Measurements from ENCODE around the gene TNFRSF1A.

TNFRSF1A gene

GRCh38 chr12:6336889-6337853 lies 4.7 kb downstream of the TNFRSF1A start:
- peak; percentile 61 for DNase-seq (ENCODE audit: low spot score)

DNA sequence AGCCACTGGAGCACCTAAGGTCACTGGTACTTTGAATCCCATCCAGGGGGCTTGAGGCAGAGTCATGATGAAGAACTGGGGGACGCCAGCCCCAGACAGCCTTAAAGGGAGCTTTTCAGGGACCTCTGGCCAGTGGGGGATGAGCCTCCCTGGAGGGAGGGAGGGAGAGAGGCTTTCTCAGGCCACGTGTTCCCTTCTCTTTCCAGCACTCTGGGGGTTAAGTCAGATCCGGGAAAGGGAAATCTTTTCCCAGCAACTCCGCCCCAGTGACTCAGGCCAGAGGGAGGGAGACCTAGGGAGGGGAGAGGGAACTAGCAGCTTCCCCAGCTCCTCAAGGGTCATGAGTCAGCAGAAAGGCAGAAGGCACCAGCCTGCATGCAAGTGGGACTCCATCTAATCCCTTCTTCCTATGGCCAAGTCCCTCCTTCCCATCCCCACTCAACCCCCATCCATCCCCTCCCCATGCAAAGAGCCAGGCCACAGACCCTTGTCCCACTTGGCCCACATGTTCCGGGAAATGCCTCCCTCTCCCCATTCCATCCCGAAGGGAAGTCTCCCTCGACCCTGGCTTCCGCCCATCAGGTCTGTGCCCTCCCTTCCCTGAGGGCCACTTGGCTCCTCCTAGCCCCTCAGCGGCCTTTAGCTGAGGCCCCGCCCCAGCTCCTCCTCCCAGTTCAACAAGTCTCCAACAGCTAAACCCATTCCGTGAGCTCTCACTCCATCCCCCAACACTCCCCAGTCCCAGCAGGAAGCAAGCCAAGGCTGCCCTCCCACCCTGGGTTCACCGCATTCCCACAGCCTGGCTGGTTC lies 5.6 kb downstream of the TNFRSF1A start:
- peak; percentile 62 for DNase-seq (ENCODE audit: low spot score)

- DNase-seq (ENCODE audit: low spot score), result peak; percentile 91
These were observed 6.3 kb downstream of the TNFRSF1A start for GRCh38 chr12:6335451-6336078.

DNA sequence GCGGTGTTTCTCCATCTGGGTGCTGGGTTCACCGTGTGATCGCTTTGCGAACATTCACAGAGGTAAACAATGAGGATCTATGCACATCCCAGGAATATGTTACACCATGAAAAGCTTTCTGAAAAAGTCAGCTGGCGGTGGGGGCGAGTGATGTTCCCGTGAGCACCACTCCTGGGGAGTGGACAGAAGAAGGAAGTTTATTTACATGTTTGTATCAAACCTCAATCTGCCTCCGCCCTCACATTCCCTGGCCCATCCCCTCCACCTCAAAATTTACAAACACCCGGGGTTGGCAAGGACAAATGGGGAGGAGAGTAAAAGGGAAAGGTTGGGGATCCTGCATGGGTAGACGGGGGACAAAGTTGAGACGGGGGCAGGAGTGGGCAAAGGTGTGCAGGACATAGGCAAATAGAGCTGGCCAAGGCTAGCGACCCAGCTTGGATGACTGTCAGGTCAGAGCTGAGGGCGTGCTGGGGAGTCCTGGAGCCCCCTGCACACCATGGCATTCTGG lies 6.9 kb downstream of the TNFRSF1A start:
- DNase-seq (ENCODE audit: low spot score), result no peak

DNA sequence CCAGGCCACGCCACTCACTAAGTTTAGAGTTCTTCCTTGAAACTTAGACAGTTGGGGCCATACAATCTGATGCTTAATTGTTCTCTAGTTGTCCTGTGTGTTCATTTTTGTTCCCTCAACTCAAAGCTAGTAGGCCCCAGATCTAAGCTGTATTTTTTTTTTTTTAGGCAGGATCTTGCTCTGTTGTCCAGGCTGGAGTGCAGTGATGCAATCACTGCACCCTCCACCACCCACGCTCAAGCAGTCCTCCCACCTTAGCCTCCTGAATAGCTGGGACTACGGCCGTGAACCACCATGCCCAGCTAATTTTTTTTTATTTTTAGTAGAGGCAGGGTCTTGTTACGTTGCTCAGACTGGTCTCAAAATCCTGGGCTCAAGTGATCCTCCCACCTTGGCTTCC lies 7.5 kb downstream of the TNFRSF1A start:
- no peak for DNase-seq (ENCODE audit: low spot score)

DNA sequence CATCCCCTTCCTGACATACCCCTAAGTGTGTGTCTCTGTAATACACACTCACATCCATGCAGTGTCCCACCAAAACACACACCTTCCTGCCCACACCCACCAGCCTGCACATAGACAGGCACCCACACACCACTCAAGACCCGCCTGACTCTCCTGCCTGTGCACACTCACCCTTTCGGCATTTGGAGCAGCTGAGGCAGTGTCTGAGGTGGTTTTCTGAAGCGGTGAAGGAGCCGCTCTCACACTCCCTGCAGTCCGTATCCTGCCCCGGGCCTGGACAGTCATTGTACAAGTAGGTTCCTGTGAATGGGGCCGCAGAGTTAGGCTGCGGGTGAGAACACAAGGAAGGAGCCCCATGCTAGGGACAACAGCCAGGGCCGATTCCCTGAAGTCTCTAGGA lies 8.3 kb downstream of the TNFRSF1A start:
- DNase-seq (ENCODE audit: low spot score), result no peak

DNA sequence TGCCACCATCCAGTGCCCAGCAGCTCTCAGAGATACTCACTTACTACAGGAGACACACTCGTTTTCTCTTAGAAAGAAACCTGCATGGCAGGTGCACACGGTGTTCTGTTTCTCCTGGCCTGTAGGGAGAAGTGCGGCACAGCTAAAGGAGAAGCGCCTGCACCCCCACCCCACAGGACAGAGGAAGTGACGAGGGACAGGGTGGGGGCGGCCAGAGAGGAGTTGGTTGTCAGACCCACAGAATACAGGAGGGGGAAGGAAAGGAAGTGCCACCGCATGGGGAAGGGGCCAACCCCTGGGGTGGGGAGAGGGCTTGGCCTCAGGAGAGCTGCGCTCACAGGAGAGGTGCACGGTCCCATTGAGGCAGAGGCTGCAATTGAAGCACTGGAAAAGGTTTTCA lies 8.8 kb downstream of the TNFRSF1A start:
- DNase-seq (ENCODE audit: low spot score), result no peak

DNA sequence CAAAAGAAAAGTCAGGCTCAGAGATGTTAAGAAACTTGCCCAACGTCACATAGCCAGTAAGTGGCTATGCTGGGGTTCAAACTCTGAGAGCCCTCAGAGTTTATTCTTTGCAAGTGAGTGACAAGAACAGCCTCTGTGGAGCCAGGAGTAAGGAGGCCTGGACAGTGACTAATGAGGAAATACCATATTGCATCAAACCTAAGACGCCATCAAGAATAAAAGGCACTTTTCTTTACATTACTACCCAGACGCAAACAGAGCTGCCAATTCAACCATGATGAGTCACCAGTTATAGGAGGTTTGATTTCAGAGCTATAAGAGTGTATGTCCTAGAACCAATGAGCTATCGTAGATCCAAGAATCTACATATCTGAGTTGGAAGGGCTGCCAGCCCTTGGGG lies 9.4 kb downstream of the TNFRSF1A start:
- no peak for DNase-seq (ENCODE audit: low spot score)

DNA sequence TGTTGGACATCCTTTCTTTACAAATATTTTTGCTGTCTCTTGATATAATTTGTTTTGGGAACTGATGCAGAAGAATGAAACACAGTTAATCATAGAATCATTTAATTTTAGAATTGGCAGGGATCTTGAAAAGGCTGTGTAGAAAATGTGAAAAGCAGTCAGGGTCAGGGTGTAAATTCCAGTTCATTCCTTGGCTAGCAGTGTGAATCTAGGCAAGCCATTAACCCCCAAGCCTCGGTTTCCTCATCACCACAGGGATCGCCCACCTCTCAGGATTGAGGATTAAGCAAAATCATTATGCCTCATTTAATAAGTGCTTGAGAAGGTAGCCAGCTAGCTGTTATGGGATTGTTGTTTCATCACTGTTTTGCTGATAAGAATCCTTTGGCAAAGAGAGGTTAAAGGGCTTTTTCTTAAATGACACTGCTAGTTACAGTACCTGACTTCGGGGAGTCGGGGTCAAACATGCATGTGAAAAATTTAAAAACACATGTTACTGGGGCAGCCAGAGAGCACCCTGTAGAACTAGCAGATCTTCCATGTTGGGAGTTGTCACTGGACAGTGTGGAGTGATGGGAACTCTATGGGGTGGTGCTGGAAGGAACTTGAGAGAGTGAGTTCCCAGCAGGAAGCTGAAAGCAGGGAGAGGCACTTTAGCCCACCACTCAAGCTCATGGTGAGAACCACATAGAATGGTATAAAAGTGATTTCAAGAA lies 10.7 kb downstream of the TNFRSF1A start:
- DNase-seq (ENCODE audit: low spot score), result no peak

- DNase-seq (ENCODE audit: low spot score), result no peak
These were observed 11.7 kb downstream of the TNFRSF1A start for GRCh38 chr12:6330192-6330591.

DNA sequence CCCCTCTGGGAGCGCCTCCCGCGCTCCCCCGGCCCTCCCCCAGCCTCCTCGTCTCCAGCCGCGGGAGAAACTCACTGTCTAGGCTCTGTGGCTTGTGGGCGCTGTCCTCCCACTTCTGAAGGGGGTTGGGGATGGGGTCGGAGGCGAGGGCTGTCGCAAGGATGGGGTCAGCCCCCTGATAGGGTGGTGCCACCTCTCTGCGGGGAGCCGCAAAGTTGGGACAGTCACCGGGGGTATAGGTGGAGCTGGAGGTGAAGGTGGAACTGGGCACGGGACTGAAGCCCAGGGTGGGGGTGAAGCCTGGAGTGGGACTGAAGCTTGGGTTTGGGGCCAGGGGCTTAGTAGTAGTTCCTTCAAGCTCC lies 12.2 kb downstream of the TNFRSF1A start:
- no peak for DNase-seq (ENCODE audit: low spot score)

GRCh38 chr12:6328945-6329702 lies 12.8 kb downstream of the TNFRSF1A start:
- no peak for DNase-seq (ENCODE audit: low spot score)

- no peak for DNase-seq (ENCODE audit: low spot score)
These were observed 13.7 kb downstream of the TNFRSF1A start for GRCh38 chr12:6328045-6328779.

DNA sequence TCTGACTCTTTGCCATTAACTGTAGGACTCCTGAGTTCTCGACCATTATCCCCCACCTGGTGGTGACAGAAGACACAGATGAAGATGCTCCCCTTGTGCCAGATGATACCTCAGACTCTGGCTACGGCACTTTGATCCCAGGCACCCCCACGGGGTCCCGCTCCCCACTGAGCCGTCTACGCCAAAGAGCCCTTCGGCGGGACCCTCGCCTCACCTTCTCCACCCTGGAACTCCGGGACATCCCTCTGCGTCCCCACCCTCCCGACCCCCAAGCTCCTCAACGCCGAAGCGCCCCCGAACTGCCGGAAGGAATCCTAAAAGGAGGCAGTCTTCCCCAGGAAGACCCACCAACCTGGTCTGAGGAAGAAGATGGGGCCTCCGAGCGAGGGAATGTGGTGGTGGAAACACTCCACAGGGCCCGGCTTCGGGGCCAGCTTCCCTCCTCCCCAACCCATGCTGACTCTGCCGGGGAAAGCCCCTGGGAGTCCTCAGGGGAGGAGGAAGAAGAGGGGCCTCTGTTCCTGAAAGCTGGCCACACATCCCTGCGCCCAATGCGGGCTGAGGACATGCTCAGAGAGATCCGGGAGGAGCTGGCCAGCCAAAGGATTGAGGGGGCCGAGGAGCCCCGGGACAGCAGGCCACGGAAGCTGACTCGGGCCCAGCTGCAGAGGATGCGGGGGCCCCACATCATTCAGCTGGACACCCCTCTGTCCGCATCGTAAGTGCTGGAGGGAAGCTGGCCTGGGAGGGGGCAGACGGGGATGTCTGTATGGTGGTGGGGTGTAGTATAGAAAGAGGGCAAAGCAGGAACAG lies 14.4 kb downstream of the TNFRSF1A start:
- no peak for DNase-seq (ENCODE audit: low spot score)

DNA sequence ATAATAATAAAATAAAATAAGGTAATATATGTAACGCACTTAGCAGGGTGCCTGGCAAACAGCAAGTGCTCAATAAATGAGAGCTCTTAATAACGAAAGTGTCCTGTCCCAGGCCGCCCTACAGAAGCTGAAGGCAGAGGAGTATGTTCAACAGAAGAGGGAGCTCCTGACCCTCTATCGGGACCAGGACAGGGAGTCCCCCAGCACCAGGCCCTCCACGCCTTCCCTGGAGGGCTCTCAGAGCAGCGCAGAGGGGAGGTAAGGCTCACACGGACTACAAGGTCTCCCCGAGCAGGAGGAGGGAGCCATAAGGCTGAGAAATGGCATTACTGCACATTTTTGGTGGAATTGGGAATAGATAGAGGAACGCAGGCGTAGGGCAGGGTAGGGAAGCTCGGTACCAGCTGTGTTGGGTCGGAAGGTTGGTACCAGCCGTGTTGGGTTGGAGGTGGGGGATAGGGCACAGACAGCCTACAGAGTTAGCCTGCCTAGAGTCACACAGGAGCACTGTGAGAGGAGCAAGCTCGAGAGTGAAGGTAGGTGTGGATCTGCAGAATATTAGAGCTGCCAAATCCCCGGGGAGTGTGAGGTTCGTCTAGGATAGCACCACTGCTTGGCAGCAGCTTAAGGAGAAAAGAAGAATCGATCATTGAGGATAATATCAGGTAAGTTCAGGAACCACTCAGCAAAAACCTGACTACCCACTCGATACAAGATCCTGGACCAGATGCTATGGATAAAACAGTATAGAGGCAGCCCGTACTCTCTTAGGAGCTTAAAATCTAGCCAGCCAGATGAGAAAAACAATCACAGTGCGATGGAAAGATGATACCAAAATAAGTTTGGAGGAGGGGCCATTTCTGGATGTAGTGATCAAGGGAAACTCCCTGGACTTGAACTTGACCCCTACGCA lies 15.3 kb downstream of the TNFRSF1A start:
- no peak for DNase-seq (ENCODE audit: low spot score)

DNA sequence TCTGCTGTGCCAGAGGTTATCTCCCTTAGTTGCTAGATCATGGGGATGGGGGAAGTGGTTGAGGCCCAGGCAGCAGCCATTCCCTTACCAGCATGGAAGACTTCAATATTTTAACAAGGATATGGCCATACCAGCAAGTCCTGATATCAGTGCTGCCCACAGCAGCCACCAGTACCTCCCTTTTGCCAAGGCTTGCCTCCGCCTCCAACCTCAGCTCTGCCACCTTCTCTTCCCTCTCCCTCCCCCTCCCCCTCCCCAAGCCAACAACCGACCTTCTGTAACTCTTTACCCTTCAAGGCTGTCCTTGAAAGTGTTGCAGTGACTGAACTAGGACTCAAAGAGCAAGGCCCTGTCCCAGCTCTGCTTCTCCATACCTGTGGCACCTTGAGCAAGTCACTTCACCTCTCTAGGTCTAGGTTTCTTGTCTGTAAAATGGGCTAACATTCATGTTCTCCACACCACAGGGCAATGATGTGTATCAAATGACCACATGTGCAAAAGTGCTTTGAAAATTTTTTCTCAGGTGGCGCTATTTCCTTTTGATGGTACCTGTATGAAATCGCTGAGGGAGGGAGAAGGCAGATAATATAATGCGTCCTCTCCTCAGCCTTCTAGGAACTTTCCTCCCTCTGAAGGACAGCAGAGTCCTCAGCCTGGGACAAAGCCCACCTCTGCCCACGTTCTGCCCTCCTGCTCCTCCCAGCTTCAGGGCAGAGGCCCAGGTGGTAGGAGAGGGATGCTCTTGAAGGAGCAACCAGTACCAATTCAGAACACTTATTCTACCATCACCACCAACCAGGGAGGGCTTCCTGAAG lies 16.7 kb downstream of the TNFRSF1A start:
- DNase-seq (ENCODE audit: low spot score), result no peak

GRCh38 chr12:6323995-6324711 lies 17.7 kb downstream of the TNFRSF1A start:
- no peak for DNase-seq (ENCODE audit: low spot score)

Measured in CD4-positive, alpha-beta T cell treated with Interleukin-15 for 4 hours (primary cell).